HG03439 (cell line): ENCODE results near the gene POU6F2.
"Not testable (repeated sequence)": the region's sequence is repeated elsewhere in the genome, so short reads cannot be mapped to it uniquely, and the experiment has no call there.

Experiments used
- ATAC-seq: cut with Tn5 transposase; IDR thresholded peaks from one replicate; pipeline ENCODE4 v1.9.1; 2021; ENCODE audit warnings: mild to moderate bottlenecking, moderate library complexity; ENCODE audit not compliant: unreplicated experiment

POU6F2 gene

GRCh38 chr7:39184391-39184790 lies 206.7 kb downstream of the POU6F2 start:
- ATAC-seq, result no peak

- no peak for ATAC-seq
These were observed 208.4 kb downstream of the POU6F2 start for GRCh38 chr7:39186131-39186530.

- ATAC-seq, result no peak
These were observed 209.0 kb downstream of the POU6F2 start for GRCh38 chr7:39186671-39187070.

GRCh38 chr7:39187130-39187529 lies 209.4 kb downstream of the POU6F2 start:
- ATAC-seq, result no peak

- ATAC-seq, result no peak
These were observed 214.8 kb downstream of the POU6F2 start for GRCh38 chr7:39192476-39192875.

- ATAC-seq, result not testable (repeated sequence)
These were observed 216.7 kb downstream of the POU6F2 start for GRCh38 chr7:39194388-39194787.

- no peak for ATAC-seq
These were observed 218.3 kb downstream of the POU6F2 start for GRCh38 chr7:39195967-39196366.

- no peak for ATAC-seq
These were observed 220.1 kb downstream of the POU6F2 start for GRCh38 chr7:39197831-39198230.

- ATAC-seq, result no peak
These were observed 220.8 kb downstream of the POU6F2 start for GRCh38 chr7:39198556-39198955.

- ATAC-seq, result no peak
These were observed 221.3 kb downstream of the POU6F2 start for GRCh38 chr7:39199006-39199405.

- no peak for ATAC-seq
These were observed 222.2 kb downstream of the POU6F2 start for GRCh38 chr7:39199951-39200350.

- ATAC-seq, result no peak
These were observed 224.3 kb downstream of the POU6F2 start for GRCh38 chr7:39202041-39202440.

- no peak for ATAC-seq
These were observed 232.7 kb downstream of the POU6F2 start for GRCh38 chr7:39210362-39210761.

GRCh38 chr7:39211581-39211980 lies 233.9 kb downstream of the POU6F2 start:
- ATAC-seq, result no peak

GRCh38 chr7:39212876-39213275 lies 235.2 kb downstream of the POU6F2 start:
- no peak for ATAC-seq

GRCh38 chr7:39217783-39218182 lies 240.1 kb downstream of the POU6F2 start:
- ATAC-seq, result no peak

- ATAC-seq, result no peak
These were observed 242.2 kb downstream of the POU6F2 start for GRCh38 chr7:39219869-39220268.

- no peak for ATAC-seq
These were observed 244.2 kb downstream of the POU6F2 start for GRCh38 chr7:39221901-39222300.

- no peak for ATAC-seq
These were observed 251.2 kb downstream of the POU6F2 start for GRCh38 chr7:39228946-39229345.

- ATAC-seq, result no peak
These were observed 256.3 kb downstream of the POU6F2 start for GRCh38 chr7:39233851-39234529.

GRCh38 chr7:39238234-39238869 lies 260.6 kb downstream of the POU6F2 start:
- no peak for ATAC-seq

- ATAC-seq, result no peak
These were observed 263.2 kb downstream of the POU6F2 start for GRCh38 chr7:39240864-39241263.

GRCh38 chr7:39247576-39247975 lies 269.9 kb downstream of the POU6F2 start:
- ATAC-seq, result no peak
